Type B pancreatic cell (in vitro differentiated cells): ENCODE results near the gene FAM20C. TPM values are rescaled to one million over a fixed set of nuclear protein-coding genes. Genes with fewer than 3 reads are reported as not detected.
A peak's percentile ranks its signal among the peaks of the same experiment; 100 is the strongest.

Experiments used
- DNase-seq: peaks from one replicate; pipeline ENCODE4 v3.0.0; 2021; ENCODE audit warnings: mixed read lengths; ENCODE audit not compliant: unreplicated experiment; ENCODE audit errors: extremely low spot score
- H3K27ac Mint-ChIP-seq: 2 replicates; pipeline ENCODE4 v1.8.0; 2021; ENCODE audit warnings: mild to moderate bottlenecking, mixed read lengths
- H3K27me3 Mint-ChIP-seq: 2 replicates; pipeline ENCODE4 v1.8.0; 2021; ENCODE audit warnings: mixed read lengths
- H3K36me3 Mint-ChIP-seq: 2 replicates; pipeline ENCODE4 v1.8.0; 2021; ENCODE audit warnings: mixed read lengths
- H3K4me1 Mint-ChIP-seq: one replicate; pipeline ENCODE4 v1.8.0; 2021; ENCODE audit warnings: mixed read lengths; ENCODE audit not compliant: unreplicated experiment
- H3K4me3 Mint-ChIP-seq: 2 replicates; pipeline ENCODE4 v1.8.0; 2021; ENCODE audit warnings: mild to moderate bottlenecking, mixed read lengths
- H3K9me3 Mint-ChIP-seq: 2 replicates; pipeline ENCODE4 v1.8.0; 2021; ENCODE audit warnings: mixed read lengths
- CTCF ChIP-seq: fragments of 200-600 bp; sonication (generic); conservative IDR thresholded peaks from 2 replicates; pipeline ENCODE4 v1.5.0; 2021; ENCODE audit warnings: antibody characterized with exemption, mild to moderate bottlenecking
- total RNA-seq: library from RNA; stranded (reverse); gene quantifications from 2 replicates; pipeline ENCODE4 v1.2.1, GENCODE V29; 2021; ENCODE audit warnings: low replicate concordance

The FAM20C gene
- total RNA-seq, 1 donor from 2014 or later = 18.1 TPM

- H3K27me3 Mint-ChIP-seq = peaks cover 4% of the 10 kb centered on the region
- peaks cover 16% of the 10 kb centered on the region for H3K4me1 Mint-ChIP-seq
- TF ChIP-seq CTCF = no peak
- H3K4me3 Mint-ChIP-seq = peak overlapping the region; percentile 36
- no peaks in the 10 kb centered on the region for H3K9me3 Mint-ChIP-seq
- DNase-seq = no peak
- peaks cover 4% of the 10 kb centered on the region for H3K36me3 Mint-ChIP-seq
- H3K27ac Mint-ChIP-seq = peak overlapping the region; percentile 87
These were observed 41.8 kb downstream of the FAM20C start for GRCh38 chr7:234051-234707.

GRCh38 chr7:234708-235553 is 42.6 kb downstream of the FAM20C start:
- Mint-ChIP-seq H3K9me3 (no peaks in the 10 kb centered on the region), H3K4me3 (peak overlapping the region; percentile 36), H3K27ac (peak overlapping the region; percentile 87), H3K36me3 (peaks cover 4% of the 10 kb centered on the region), H3K27me3 (peaks cover 4% of the 10 kb centered on the region), H3K4me1 (peaks cover 9% of the 10 kb centered on the region)
- no peak for DNase-seq
- TF ChIP-seq CTCF = no peak

- DNase-seq = no peak
- Mint-ChIP-seq H3K4me1 (peaks cover 9% of the 10 kb centered on the region), H3K36me3 (peaks cover under 1% of the 10 kb centered on the region), H3K27me3 (peaks cover under 1% of the 10 kb centered on the region), H3K9me3 (no peaks in the 10 kb centered on the region), H3K27ac (no peak overlapping the region), H3K4me3 (no peak overlapping the region)
- no peak for TF ChIP-seq CTCF
These were observed 43.4 kb downstream of the FAM20C start for GRCh38 chr7:235576-236395.

GRCh38 chr7:236967-237366 is 44.6 kb downstream of the FAM20C start:
- no peak for DNase-seq
- Mint-ChIP-seq H3K9me3 (no peaks in the 10 kb centered on the region), H3K27ac (no peak overlapping the region), H3K4me3 (no peak overlapping the region), H3K27me3 (no peaks in the 10 kb centered on the region), H3K4me1 (peaks cover 14% of the 10 kb centered on the region), H3K36me3 (no peaks in the 10 kb centered on the region)
- no peak for TF ChIP-seq CTCF

- Mint-ChIP-seq H3K4me1 (peaks cover 14% of the 10 kb centered on the region), H3K9me3 (no peaks in the 10 kb centered on the region), H3K27me3 (no peaks in the 10 kb centered on the region), H3K27ac (no peak overlapping the region), H3K4me3 (no peak overlapping the region), H3K36me3 (no peaks in the 10 kb centered on the region)
- DNase-seq = no peak
- no peak for TF ChIP-seq CTCF
These were observed 45.0 kb downstream of the FAM20C start for GRCh38 chr7:237385-237784.
